Gastroesophageal sphincter (tissue), 4 donors: ENCODE data around the gene ASB1. TPM values are rescaled to one million over a fixed set of nuclear protein-coding genes. Genes with fewer than 3 reads are reported as not detected.
"Not testable (repeated sequence)": the region's sequence is repeated elsewhere in the genome, so short reads cannot be mapped to it uniquely, and the experiment has no call there.

Experiments
- ATAC-seq: fragments of 150-250 bp; one replicate; pipeline ENCODE4 v1.9.1; 2016; ENCODE audit warnings: mild to moderate bottlenecking, moderate library complexity
- H3K27ac ChIP-seq, 4 donors: fragments of 200-600 bp; sonication (generic) in 3 of 4; 1 replicate in 3 of 4; 2 replicates in 1 of 4; pipeline ENCODE4 v1.5.1; 2016 to 2019
- H3K27me3 ChIP-seq: fragments of 200-600 bp; sonication (generic); one replicate; pipeline ENCODE4 v1.5.1; 2019
- H3K36me3 ChIP-seq, 2 donors: fragments of 200-600 bp; sonication (generic); one replicate each; pipeline ENCODE4 v1.5.1; 2019; ENCODE audit warnings: control low read depth in 1 of 2
- H3K4me1 ChIP-seq, 3 donors: fragments of 200-600 bp; sonication (generic); 1 replicate in 2 of 3; 2 replicates in 1 of 3; pipeline ENCODE4 v1.5.1; 2016 to 2019; ENCODE audit warnings: control low read depth in 2 of 3
- H3K4me3 ChIP-seq, 2 donors: fragments of 200-600 bp; sonication (generic); one replicate each; pipeline ENCODE4 v1.5.1; 2019; ENCODE audit warnings: mild to moderate bottlenecking in 1 of 2, moderate library complexity in 1 of 2
- H3K9me3 ChIP-seq, 3 donors: fragments of 200-600 bp; sonication (generic); one replicate each; pipeline ENCODE4 v1.5.1; 2017 to 2019; ENCODE audit warnings: control low read depth in 2 of 3
- EP300 ChIP-seq: sonication (generic); formaldehyde crosslinking; IDR thresholded peaks from one replicate; pipeline ENCODE4 v1.6.1; 2017; ENCODE audit warnings: antibody characterized with exemption, mild to moderate bottlenecking
- POLR2A ChIP-seq, 2 donors: fragments of 450-650 bp; IDR thresholded peaks; one replicate each; pipeline ENCODE4 v1.6.1; 2017; ENCODE audit warnings: antibody characterized with exemption in 2 of 2, mild to moderate bottlenecking in 2 of 2, moderate library complexity in 1 of 2
- POLR2AphosphoS5 ChIP-seq: sonication (generic); formaldehyde crosslinking; IDR thresholded peaks from one replicate; pipeline ENCODE4 v1.6.1; 2017; ENCODE audit warnings: antibody characterized with exemption
- WGBS, 2 donors: methylation state at CpG; one replicate each; pipeline ENCODE4 v1.1.5; 2018; ENCODE audit warnings: low coverage in 1 of 2; 5-methylcytosine and 5-hydroxymethylcytosine counted together
- total RNA-seq, 4 donors: library from RNA; depleted of rRNA; stranded (reverse); fragments of >200 nt; gene quantifications; one replicate each; pipeline ENCODE4 v1.1.0, GENCODE V29; 2016
- TF ChIP-seq, protein P1 (sequence below), 4 experiments: fragments of 200-600 bp in 2 of 4; fragments of 450-650 bp in 2 of 4; sonication (generic) in 1 of 4; IDR thresholded peaks; one replicate each; pipeline ENCODE4 v1.5.1; 2017 to 2019; ENCODE audit warnings: antibody characterized with exemption in 4 of 4, mild to moderate bottlenecking in 2 of 4, moderate library complexity in 2 of 4

Gene ASB1
- total RNA-seq, 4 donors from 2014 or later, result 27.9 to 39.3 (median 35.9) TPM

GRCh38 chr2:238439917-238440316 lies 13.2 kb downstream of the ASB1 start:
- TF ChIP-seq, protein P1, sequence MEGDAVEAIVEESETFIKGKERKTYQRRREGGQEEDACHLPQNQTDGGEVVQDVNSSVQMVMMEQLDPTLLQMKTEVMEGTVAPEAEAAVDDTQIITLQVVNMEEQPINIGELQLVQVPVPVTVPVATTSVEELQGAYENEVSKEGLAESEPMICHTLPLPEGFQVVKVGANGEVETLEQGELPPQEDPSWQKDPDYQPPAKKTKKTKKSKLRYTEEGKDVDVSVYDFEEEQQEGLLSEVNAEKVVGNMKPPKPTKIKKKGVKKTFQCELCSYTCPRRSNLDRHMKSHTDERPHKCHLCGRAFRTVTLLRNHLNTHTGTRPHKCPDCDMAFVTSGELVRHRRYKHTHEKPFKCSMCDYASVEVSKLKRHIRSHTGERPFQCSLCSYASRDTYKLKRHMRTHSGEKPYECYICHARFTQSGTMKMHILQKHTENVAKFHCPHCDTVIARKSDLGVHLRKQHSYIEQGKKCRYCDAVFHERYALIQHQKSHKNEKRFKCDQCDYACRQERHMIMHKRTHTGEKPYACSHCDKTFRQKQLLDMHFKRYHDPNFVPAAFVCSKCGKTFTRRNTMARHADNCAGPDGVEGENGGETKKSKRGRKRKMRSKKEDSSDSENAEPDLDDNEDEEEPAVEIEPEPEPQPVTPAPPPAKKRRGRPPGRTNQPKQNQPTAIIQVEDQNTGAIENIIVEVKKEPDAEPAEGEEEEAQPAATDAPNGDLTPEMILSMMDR (IDR thresholded peaks at IDR 0.05), result no peak
- TF ChIP-seq POLR2A (IDR thresholded peaks at IDR 0.05), result no peak
- no peak for TF ChIP-seq POLR2AphosphoS5
- no peak for TF ChIP-seq EP300
- Histone ChIP-seq H3K4me1 (peaks cover 0 to 41% (median 8%) of the 10 kb centered on the region in 3 donors), H3K36me3 (peaks cover 0 to 51% of the 10 kb centered on the region in 2 donors), H3K27me3 (no peaks in the 10 kb centered on the region), H3K9me3 (no peaks in the 10 kb centered on the region), H3K27ac (no peak overlapping the region), H3K4me3 (no peak overlapping the region)
- no peak for ATAC-seq
- 66 to 94% methylated on average over 2 of the region's 2 CpGs for WGBS, 2 donors

GRCh38 chr2:238440331-238440730 lies 13.6 kb downstream of the ASB1 start:
- Histone ChIP-seq H3K4me3 (no peak overlapping the region), H3K4me1 (peaks cover 0 to 41% (median 8%) of the 10 kb centered on the region in 3 donors), H3K27ac (no peak overlapping the region), H3K36me3 (peaks cover 0 to 51% of the 10 kb centered on the region in 2 donors), H3K9me3 (no peaks in the 10 kb centered on the region), H3K27me3 (no peaks in the 10 kb centered on the region)
- no peak for ATAC-seq
- TF ChIP-seq EP300, result no peak
- TF ChIP-seq, protein P1 (IDR thresholded peaks at IDR 0.05), result no peak
- TF ChIP-seq POLR2A (IDR thresholded peaks at IDR 0.05), result no peak
- TF ChIP-seq POLR2AphosphoS5, result no peak
- WGBS, 2 donors, result 73 to 81% methylated on average over 2 to 4 of the region's 4 CpGs

DNA sequence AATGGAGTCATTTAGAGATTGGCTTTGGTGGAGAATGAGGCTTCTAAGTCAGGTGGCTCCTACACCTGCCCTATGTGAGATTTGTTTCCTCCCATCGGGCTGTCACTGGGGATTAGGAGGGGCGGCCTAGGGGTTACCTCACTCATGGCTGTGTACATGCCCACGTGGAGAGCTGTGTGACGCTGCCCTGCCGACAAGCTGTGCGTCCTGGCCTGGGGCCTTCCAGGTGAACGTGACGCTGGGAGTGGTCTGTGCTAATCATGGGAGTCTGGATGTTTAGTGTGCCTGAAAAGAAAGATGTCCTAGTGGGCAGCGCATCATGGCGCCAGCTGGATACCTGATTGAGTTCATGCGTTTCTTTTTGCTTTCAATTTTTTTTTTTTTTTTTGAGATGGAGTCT lies 14.0 kb downstream of the ASB1 start:
- Histone ChIP-seq H3K9me3 (no peaks in the 10 kb centered on the region), H3K4me3 (no peak overlapping the region), H3K36me3 (peaks cover 0 to 51% of the 10 kb centered on the region in 2 donors), H3K27me3 (no peaks in the 10 kb centered on the region), H3K27ac (no peak overlapping the region), H3K4me1 (peaks cover 0 to 41% (median 8%) of the 10 kb centered on the region in 3 donors)
- ATAC-seq, result no peak
- no peak for TF ChIP-seq POLR2A (IDR thresholded peaks at IDR 0.05)
- TF ChIP-seq POLR2AphosphoS5, result no peak
- TF ChIP-seq EP300, result no peak
- TF ChIP-seq, protein P1 (IDR thresholded peaks at IDR 0.05), result no peak
- 93 to 97% methylated on average over 3 to 8 of the region's 11 CpGs for WGBS, 2 donors

- H3K36me3 ChIP-seq, result peaks cover 3 to 52% of the 10 kb centered on the region in 2 donors
- H3K4me3 ChIP-seq, result no peak overlapping the region
- WGBS, 2 donors, result 37 to 58% methylated on average over 3 to 16 of the region's 17 CpGs
- H3K27me3 ChIP-seq, result no peaks in the 10 kb centered on the region
- H3K9me3 ChIP-seq, result no peaks in the 10 kb centered on the region
- H3K4me1 ChIP-seq, result peaks cover 0 to 41% (median 8%) of the 10 kb centered on the region in 3 donors
- TF ChIP-seq POLR2A (IDR thresholded peaks at IDR 0.05) (no peak), EP300 (no peak), POLR2AphosphoS5 (no peak)
- TF ChIP-seq, protein P1 (IDR thresholded peaks at IDR 0.05), result no peak
- ATAC-seq, result no peak
- no peak overlapping the region for H3K27ac ChIP-seq
Measured at GRCh38 chr2:238441262-238442114, 14.8 kb downstream of the ASB1 start.

- H3K4me1 ChIP-seq, result peaks cover 0 to 41% (median 8%) of the 10 kb centered on the region in 3 donors
- H3K27me3 ChIP-seq, ATAC-seq, H3K27ac ChIP-seq, H3K4me3 ChIP-seq, H3K9me3 ChIP-seq: not testable (repeated sequence)
- H3K36me3 ChIP-seq, result peaks cover 3 to 56% of the 10 kb centered on the region in 2 donors
- 76 to 83% methylated on average over 4 to 6 of the region's 6 CpGs for WGBS, 2 donors
Measured at GRCh38 chr2:238442257-238442656, 15.5 kb downstream of the ASB1 start.
